GM18511 (cell line): ENCODE data around the gene TXNL1.
"Not testable (repeated sequence)": the region's sequence is repeated elsewhere in the genome, so short reads cannot be mapped to it uniquely, and the experiment has no call there.

Experiments used
- ATAC-seq: cut with Tn5 transposase; IDR thresholded peaks from one replicate; pipeline ENCODE4 v1.9.1; 2021; ENCODE audit warnings: mild to moderate bottlenecking, moderate library complexity; ENCODE audit not compliant: unreplicated experiment

TXNL1 gene

GRCh38 chr18:56572267-56572666 is 66.1 kb downstream of the TXNL1 start:
- ATAC-seq = not testable (repeated sequence)

- no peak for ATAC-seq
These were observed 67.4 kb downstream of the TXNL1 start for GRCh38 chr18:56570978-56571377.

- ATAC-seq = no peak
These were observed 69.0 kb downstream of the TXNL1 start for GRCh38 chr18:56569416-56569815.

GRCh38 chr18:56568986-56569385 is 69.4 kb downstream of the TXNL1 start:
- ATAC-seq = no peak

GRCh38 chr18:56565551-56566345 is 72.6 kb downstream of the TXNL1 start:
- ATAC-seq = no peak

GRCh38 chr18:56565046-56565445 is 73.3 kb downstream of the TXNL1 start:
- no peak for ATAC-seq

- no peak for ATAC-seq
These were observed 74.8 kb downstream of the TXNL1 start for GRCh38 chr18:56563568-56563967.

- no peak for ATAC-seq
These were observed 75.9 kb downstream of the TXNL1 start for GRCh38 chr18:56562479-56562878.

- no peak for ATAC-seq
These were observed 77.4 kb downstream of the TXNL1 start for GRCh38 chr18:56560992-56561391.

- no peak for ATAC-seq
These were observed 79.3 kb downstream of the TXNL1 start for GRCh38 chr18:56559044-56559443.

- no peak for ATAC-seq
These were observed 81.5 kb downstream of the TXNL1 start for GRCh38 chr18:56556907-56557306.

GRCh38 chr18:56550121-56550520 is 88.3 kb downstream of the TXNL1 start:
- ATAC-seq = no peak
